Activated naive CD8-positive, alpha-beta T cell (primary cell): Measurements from ENCODE around the gene NACC2.
A peak's percentile ranks its signal among the peaks of the same experiment; 100 is the strongest.
"Not testable (repeated sequence)": the region's sequence is repeated elsewhere in the genome, so short reads cannot be mapped to it uniquely, and the experiment has no call there.

Experiments
- H3K27ac Mint-ChIP-seq: one replicate; pipeline ENCODE4 v1.8.0; 2021; ENCODE audit warnings: mixed read lengths
- H3K27me3 Mint-ChIP-seq: one replicate; pipeline ENCODE4 v1.8.0; 2021; ENCODE audit warnings: mixed read lengths
- H3K36me3 Mint-ChIP-seq: one replicate; pipeline ENCODE4 v1.8.0; 2021; ENCODE audit warnings: mixed read lengths
- H3K4me1 Mint-ChIP-seq: one replicate; pipeline ENCODE4 v1.8.0; 2021; ENCODE audit warnings: low read depth, mixed read lengths
- H3K4me3 Mint-ChIP-seq: one replicate; pipeline ENCODE4 v1.8.0; 2021; ENCODE audit warnings: mild to moderate bottlenecking, mixed read lengths
- H3K9me3 Mint-ChIP-seq: one replicate; pipeline ENCODE4 v1.8.0; 2021; ENCODE audit warnings: low read depth, mixed read lengths

NACC2 gene

GRCh38 chr9:136107953-136108647 is 13.0 kb upstream of the NACC2 start:
- H3K9me3 Mint-ChIP-seq, result no peaks in the 10 kb centered on the region
- H3K27ac Mint-ChIP-seq, result peak overlapping the region; percentile 89
- H3K4me1 Mint-ChIP-seq, result peaks cover 52% of the 10 kb centered on the region
- H3K36me3 Mint-ChIP-seq, result no peaks in the 10 kb centered on the region
- H3K4me3 Mint-ChIP-seq, result peak overlapping the region; percentile 68
- H3K27me3 Mint-ChIP-seq, result no peaks in the 10 kb centered on the region

GRCh38 chr9:136107155-136107952 is 12.3 kb upstream of the NACC2 start:
- Mint-ChIP-seq H3K4me3 (peak overlapping the region; percentile 68), H3K36me3 (no peaks in the 10 kb centered on the region), H3K27me3 (no peaks in the 10 kb centered on the region), H3K27ac (peak overlapping the region; percentile 89), H3K9me3 (no peaks in the 10 kb centered on the region), H3K4me1 (peaks cover 46% of the 10 kb centered on the region)

- Mint-ChIP-seq H3K27me3 (no peaks in the 10 kb centered on the region), H3K9me3 (no peaks in the 10 kb centered on the region), H3K4me3 (no peak overlapping the region), H3K4me1 (peaks cover 32% of the 10 kb centered on the region), H3K36me3 (no peaks in the 10 kb centered on the region), H3K27ac (peak overlapping the region; percentile 34)
Measured at GRCh38 chr9:136105398-136106135, 10.5 kb upstream of the NACC2 start.

- Mint-ChIP-seq H3K36me3 (no peaks in the 10 kb centered on the region), H3K27me3 (no peaks in the 10 kb centered on the region), H3K27ac (no peak overlapping the region), H3K4me3 (no peak overlapping the region), H3K9me3 (no peaks in the 10 kb centered on the region), H3K4me1 (peaks cover 27% of the 10 kb centered on the region)
Measured at GRCh38 chr9:136104916-136105315, 9.8 kb upstream of the NACC2 start.

- no peaks in the 10 kb centered on the region for H3K27me3 Mint-ChIP-seq
- H3K9me3 Mint-ChIP-seq, result no peaks in the 10 kb centered on the region
- no peak overlapping the region for H3K4me3 Mint-ChIP-seq
- no peak overlapping the region for H3K27ac Mint-ChIP-seq
- H3K4me1 Mint-ChIP-seq, result peaks cover 27% of the 10 kb centered on the region
- H3K36me3 Mint-ChIP-seq, result no peaks in the 10 kb centered on the region
Measured at GRCh38 chr9:136104488-136104800, 9.4 kb upstream of the NACC2 start.

- no peaks in the 10 kb centered on the region for H3K9me3 Mint-ChIP-seq
- no peak overlapping the region for H3K4me3 Mint-ChIP-seq
- no peak overlapping the region for H3K27ac Mint-ChIP-seq
- peaks cover 31% of the 10 kb centered on the region for H3K4me1 Mint-ChIP-seq
- no peaks in the 10 kb centered on the region for H3K36me3 Mint-ChIP-seq
- no peaks in the 10 kb centered on the region for H3K27me3 Mint-ChIP-seq
Measured at GRCh38 chr9:136103651-136104487, 8.8 kb upstream of the NACC2 start.

GRCh38 chr9:136101615-136102074 is 6.6 kb upstream of the NACC2 start:
- H3K27ac Mint-ChIP-seq, H3K36me3 Mint-ChIP-seq, H3K4me3 Mint-ChIP-seq, H3K9me3 Mint-ChIP-seq, H3K27me3 Mint-ChIP-seq: not testable (repeated sequence)
- peaks cover 18% of the 10 kb centered on the region for H3K4me1 Mint-ChIP-seq

- Mint-ChIP-seq H3K27ac (no peak overlapping the region), H3K9me3 (no peaks in the 10 kb centered on the region), H3K36me3 (no peaks in the 10 kb centered on the region), H3K27me3 (no peaks in the 10 kb centered on the region), H3K4me3 (no peak overlapping the region), H3K4me1 (peaks cover 14% of the 10 kb centered on the region)
Measured at GRCh38 chr9:136100700-136101614, 5.9 kb upstream of the NACC2 start.

- no peaks in the 10 kb centered on the region for H3K27me3 Mint-ChIP-seq
- H3K4me1 Mint-ChIP-seq, result peaks cover 8% of the 10 kb centered on the region
- H3K27ac Mint-ChIP-seq, result no peak overlapping the region
- H3K36me3 Mint-ChIP-seq, result no peaks in the 10 kb centered on the region
- H3K9me3 Mint-ChIP-seq, result no peaks in the 10 kb centered on the region
- H3K4me3 Mint-ChIP-seq, result no peak overlapping the region
Measured at GRCh38 chr9:136099542-136099941, 4.5 kb upstream of the NACC2 start.

- peak overlapping the region; percentile 47 for H3K4me3 Mint-ChIP-seq
- H3K27me3 Mint-ChIP-seq, result no peaks in the 10 kb centered on the region
- peaks cover 8% of the 10 kb centered on the region for H3K4me1 Mint-ChIP-seq
- no peaks in the 10 kb centered on the region for H3K36me3 Mint-ChIP-seq
- H3K27ac Mint-ChIP-seq, result peak overlapping the region; percentile 50
- no peaks in the 10 kb centered on the region for H3K9me3 Mint-ChIP-seq
Measured at GRCh38 chr9:136098844-136099243, 3.8 kb upstream of the NACC2 start.

- Mint-ChIP-seq H3K27me3 (no peaks in the 10 kb centered on the region), H3K9me3 (no peaks in the 10 kb centered on the region), H3K27ac (no peak overlapping the region), H3K4me1 (peaks cover 8% of the 10 kb centered on the region), H3K36me3 (no peaks in the 10 kb centered on the region), H3K4me3 (no peak overlapping the region)
Measured at GRCh38 chr9:136098210-136098609, 3.1 kb upstream of the NACC2 start.

- Mint-ChIP-seq H3K4me3 (peak overlapping the region; percentile 63), H3K4me1 (peaks cover 11% of the 10 kb centered on the region), H3K27ac (no peak overlapping the region), H3K9me3 (no peaks in the 10 kb centered on the region), H3K27me3 (no peaks in the 10 kb centered on the region), H3K36me3 (no peaks in the 10 kb centered on the region)
Measured at GRCh38 chr9:136096505-136097001, 1.5 kb upstream of the NACC2 start.

- peak overlapping the region; percentile 41 for H3K27ac Mint-ChIP-seq
Measured at GRCh38 chr9:136093995-136094881, 851 bp downstream of the NACC2 start.

More at GRCh38 chr9:136093995-136094881, 851 bp downstream of the NACC2 start:
- Mint-ChIP-seq H3K4me1 (peaks cover 16% of the 10 kb centered on the region), H3K27me3 (no peaks in the 10 kb centered on the region), H3K36me3 (no peaks in the 10 kb centered on the region), H3K9me3 (no peaks in the 10 kb centered on the region), H3K4me3 (peak overlapping the region; percentile 75)
